Sigmoid colon (tissue), 7 donors: ENCODE data around the gene GPC1. TPM values are rescaled to one million over a fixed set of nuclear protein-coding genes. Genes with fewer than 3 reads are reported as not detected.

ENCODE experiments used
- DNase-seq: peaks from one replicate; pipeline ENCODE4 v3.0.0-alpha.2; 2019
- H3K27ac ChIP-seq, 4 donors: fragments of 200-600 bp; sonication (generic); one replicate each; pipeline ENCODE4 v1.5.1; 2016 to 2019; ENCODE audit warnings: mild to moderate bottlenecking in 1 of 4
- H3K27me3 ChIP-seq, 3 donors: fragments of 200-600 bp; sonication (generic); one replicate each; pipeline ENCODE4 v1.5.1; 2019; ENCODE audit warnings: mild to moderate bottlenecking in 1 of 3
- H3K36me3 ChIP-seq, 4 donors: fragments of 200-600 bp; sonication (generic); one replicate each; pipeline ENCODE4 v1.5.1; 2016 to 2019
- H3K4me1 ChIP-seq, 4 donors: fragments of 200-600 bp; sonication (generic); one replicate each; pipeline ENCODE4 v1.5.1; 2017 to 2019
- H3K4me3 ChIP-seq, 4 donors: fragments of 200-600 bp; sonication (generic); one replicate each; pipeline ENCODE4 v1.5.1; 2017 to 2019; ENCODE audit warnings: mild to moderate bottlenecking in 2 of 4, moderate library complexity in 1 of 4
- H3K9me3 ChIP-seq, 4 donors: fragments of 200-600 bp in 3 of 4; sonication (generic) in 3 of 4; one replicate each; pipeline versions ENCODE4 v1.5.1 to v1.6.1; 2013 to 2019
- EP300 ChIP-seq, 4 donors: sonication (generic); formaldehyde crosslinking; IDR thresholded peaks; one replicate each; pipeline ENCODE4 v1.6.1; 2017; ENCODE audit warnings: antibody characterized with exemption in 4 of 4
- POLR2A ChIP-seq, 2 donors: fragments of 450-650 bp; IDR thresholded peaks; one replicate each; pipeline ENCODE4 v1.6.1; 2016; ENCODE audit warnings: antibody characterized with exemption in 2 of 2, mild to moderate bottlenecking in 2 of 2, moderate library complexity in 2 of 2
- POLR2AphosphoS5 ChIP-seq, 4 donors: sonication (generic); formaldehyde crosslinking; IDR thresholded peaks; one replicate each; pipeline ENCODE4 v1.6.1; 2017; ENCODE audit warnings: antibody characterized with exemption in 4 of 4
- WGBS, 2 donors: extraction: QIAGEN DNeasy Blood & Tissue Kit; methylation state at CpG; one replicate each; pipeline ENCODE4 v1.1.7; 2013; 5-methylcytosine and 5-hydroxymethylcytosine counted together
- intact Hi-C: fragments of 100-400 bp; cut with DNase I; formaldehyde crosslinking; loops from one replicate; pipeline ENCODE4 v1.15.1; 2023
- polyA plus RNA-seq, 3 donors: library from polyadenylated mRNA; stranded (reverse); fragments of 200-250 nt; gene quantifications; one replicate each; pipeline ENCODE4 v1.2.3, GENCODE V29; 2013
- total RNA-seq, 4 donors: library from RNA; depleted of rRNA; stranded (reverse); fragments of >200 nt; gene quantifications; one replicate each; pipeline ENCODE4 v1.1.0, GENCODE V29; 2016
- TF ChIP-seq, protein P1 (sequence below), 4 experiments: fragments of 450-650 bp in 3 of 4; fragments of 200-600 bp in 1 of 4; IDR thresholded peaks; one replicate each; pipeline ENCODE4 v1.5.1; 2016 to 2019; ENCODE audit warnings: antibody characterized with exemption in 4 of 4, mild to moderate bottlenecking in 3 of 4, moderate library complexity in 2 of 4
- donor health status: healthy with polysubstance abuse.
- donor health status: Bipolar disorder and iron deficiency.
- donor health status: healthy.

The GPC1 gene
- total and polyA plus RNA-seq, 7 donors, result 3.0 to 30.7 (median 15.8) TPM

DNA sequence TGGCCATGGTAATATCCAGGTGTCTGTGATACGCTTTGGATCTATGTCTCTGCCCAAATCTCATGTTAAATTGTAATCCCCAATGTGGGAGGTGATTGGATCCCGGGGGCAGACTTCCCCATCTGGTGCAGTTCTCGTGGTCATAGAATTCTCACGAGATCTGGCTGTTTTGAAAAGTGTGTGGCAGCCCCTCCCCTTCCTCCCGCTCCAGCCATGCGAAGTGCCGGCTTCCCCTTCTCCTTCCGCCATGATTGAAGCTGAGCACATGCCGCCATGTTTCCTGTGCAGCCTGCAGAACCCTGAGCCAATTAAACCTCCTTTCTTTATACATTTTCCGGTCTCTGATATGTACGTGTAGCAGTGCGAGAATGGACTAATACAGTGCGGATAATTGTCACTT lies 42.5 kb downstream of the GPC1 start:
- intact Hi-C loops, result no loop called here
- H3K4me1 ChIP-seq, result no peaks in the 10 kb centered on the region
- no peak overlapping the region for H3K4me3 ChIP-seq
- DNase-seq, result no peak
- no peaks in the 10 kb centered on the region for H3K27me3 ChIP-seq
- no peak overlapping the region for H3K27ac ChIP-seq
- no peaks in the 10 kb centered on the region for H3K36me3 ChIP-seq
- 85 to 94% methylated on average over 13 of the region's 13 CpGs for WGBS, 2 donors
- TF ChIP-seq, protein P1, sequence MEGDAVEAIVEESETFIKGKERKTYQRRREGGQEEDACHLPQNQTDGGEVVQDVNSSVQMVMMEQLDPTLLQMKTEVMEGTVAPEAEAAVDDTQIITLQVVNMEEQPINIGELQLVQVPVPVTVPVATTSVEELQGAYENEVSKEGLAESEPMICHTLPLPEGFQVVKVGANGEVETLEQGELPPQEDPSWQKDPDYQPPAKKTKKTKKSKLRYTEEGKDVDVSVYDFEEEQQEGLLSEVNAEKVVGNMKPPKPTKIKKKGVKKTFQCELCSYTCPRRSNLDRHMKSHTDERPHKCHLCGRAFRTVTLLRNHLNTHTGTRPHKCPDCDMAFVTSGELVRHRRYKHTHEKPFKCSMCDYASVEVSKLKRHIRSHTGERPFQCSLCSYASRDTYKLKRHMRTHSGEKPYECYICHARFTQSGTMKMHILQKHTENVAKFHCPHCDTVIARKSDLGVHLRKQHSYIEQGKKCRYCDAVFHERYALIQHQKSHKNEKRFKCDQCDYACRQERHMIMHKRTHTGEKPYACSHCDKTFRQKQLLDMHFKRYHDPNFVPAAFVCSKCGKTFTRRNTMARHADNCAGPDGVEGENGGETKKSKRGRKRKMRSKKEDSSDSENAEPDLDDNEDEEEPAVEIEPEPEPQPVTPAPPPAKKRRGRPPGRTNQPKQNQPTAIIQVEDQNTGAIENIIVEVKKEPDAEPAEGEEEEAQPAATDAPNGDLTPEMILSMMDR (IDR thresholded peaks at IDR 0.05), result no peak
- TF ChIP-seq POLR2AphosphoS5 (IDR thresholded peaks at IDR 0.05) (no peak), POLR2A (IDR thresholded peaks at IDR 0.05) (no peak), EP300 (IDR thresholded peaks at IDR 0.05) (no peak)
- H3K9me3 ChIP-seq, result no peaks in the 10 kb centered on the region

DNA sequence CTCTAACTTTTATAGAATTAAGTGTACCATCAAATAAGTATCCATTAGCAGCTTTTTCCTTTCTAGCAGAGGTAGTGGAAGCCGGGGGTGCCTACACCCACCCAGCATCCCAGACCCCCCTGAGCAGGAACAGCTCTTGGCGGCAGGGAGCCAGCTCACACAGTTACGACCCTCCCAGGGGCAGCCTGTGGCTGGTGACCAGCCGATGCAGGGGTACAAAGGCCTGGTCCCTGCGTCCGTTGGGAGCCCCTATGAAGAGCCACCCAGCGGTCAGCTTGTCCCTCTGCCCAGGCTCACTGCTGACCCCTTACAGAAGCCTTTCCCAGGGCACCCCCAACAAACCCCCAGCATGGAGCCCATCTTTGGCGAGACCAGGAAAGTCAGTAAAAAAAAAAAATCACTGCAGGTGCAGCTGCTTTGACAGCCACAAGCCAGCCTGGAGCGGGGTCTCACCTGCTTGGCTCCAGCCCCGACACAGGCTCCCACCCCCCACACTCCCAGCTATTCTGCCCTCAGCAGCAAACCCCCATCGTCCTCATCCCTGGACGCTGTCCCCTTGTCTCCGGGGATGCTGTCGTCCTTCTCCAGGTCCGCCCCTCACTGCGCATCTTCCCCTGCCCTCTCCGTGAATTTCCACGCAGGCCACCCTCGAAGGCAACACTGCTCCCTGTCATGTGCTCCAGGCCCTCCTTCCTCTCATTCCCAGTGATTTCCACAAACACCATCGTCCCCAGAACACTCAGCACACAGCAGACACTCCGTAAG lies 43.1 kb downstream of the GPC1 start:
- H3K36me3 ChIP-seq, result no peaks in the 10 kb centered on the region
- no peaks in the 10 kb centered on the region for H3K27me3 ChIP-seq
- intact Hi-C loops, result no loop called here
- no peak for DNase-seq
- H3K4me3 ChIP-seq, result no peak overlapping the region
- TF ChIP-seq, protein P1 (IDR thresholded peaks at IDR 0.05), result no peak
- TF ChIP-seq POLR2AphosphoS5 (IDR thresholded peaks at IDR 0.05) (no peak), POLR2A (IDR thresholded peaks at IDR 0.05) (no peak), EP300 (IDR thresholded peaks at IDR 0.05) (no peak)
- no peak overlapping the region for H3K27ac ChIP-seq
- 92 to 96% methylated on average over 21 of the region's 21 CpGs for WGBS, 2 donors
- H3K9me3 ChIP-seq, result no peaks in the 10 kb centered on the region
- no peaks in the 10 kb centered on the region for H3K4me1 ChIP-seq

DNA sequence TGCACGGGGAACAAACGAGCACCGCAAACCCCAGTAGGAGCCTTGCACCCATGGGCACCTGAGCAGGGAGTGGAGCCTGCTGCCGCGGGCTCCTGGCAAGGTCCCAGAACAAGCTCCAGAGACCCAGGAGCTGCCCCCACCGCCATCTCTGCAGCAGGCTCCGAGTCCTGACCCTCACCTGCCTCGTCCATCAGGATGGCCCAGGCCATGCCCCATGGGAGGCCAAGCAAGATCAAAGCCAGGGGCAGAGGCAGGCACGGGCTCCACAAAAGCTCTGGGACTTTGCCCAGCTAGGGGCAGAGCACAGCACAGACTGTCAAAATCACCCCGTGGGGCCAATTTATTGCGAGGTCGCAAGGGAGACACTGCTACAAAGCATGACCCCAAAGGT lies 43.6 kb downstream of the GPC1 start:
- 89 to 90% methylated on average over 12 of the region's 12 CpGs for WGBS, 2 donors
- Histone ChIP-seq H3K27ac (no peak overlapping the region), H3K9me3 (no peaks in the 10 kb centered on the region), H3K4me3 (no peak overlapping the region), H3K4me1 (no peaks in the 10 kb centered on the region), H3K36me3 (no peaks in the 10 kb centered on the region), H3K27me3 (no peaks in the 10 kb centered on the region)
- intact Hi-C loops, result no loop called here
- peak; percentile 40 for DNase-seq
- TF ChIP-seq EP300 (IDR thresholded peaks at IDR 0.05) (no peak), POLR2A (IDR thresholded peaks at IDR 0.05) (no peak), POLR2AphosphoS5 (IDR thresholded peaks at IDR 0.05) (no peak)
- TF ChIP-seq, protein P1 (IDR thresholded peaks at IDR 0.05), result no peak

DNA sequence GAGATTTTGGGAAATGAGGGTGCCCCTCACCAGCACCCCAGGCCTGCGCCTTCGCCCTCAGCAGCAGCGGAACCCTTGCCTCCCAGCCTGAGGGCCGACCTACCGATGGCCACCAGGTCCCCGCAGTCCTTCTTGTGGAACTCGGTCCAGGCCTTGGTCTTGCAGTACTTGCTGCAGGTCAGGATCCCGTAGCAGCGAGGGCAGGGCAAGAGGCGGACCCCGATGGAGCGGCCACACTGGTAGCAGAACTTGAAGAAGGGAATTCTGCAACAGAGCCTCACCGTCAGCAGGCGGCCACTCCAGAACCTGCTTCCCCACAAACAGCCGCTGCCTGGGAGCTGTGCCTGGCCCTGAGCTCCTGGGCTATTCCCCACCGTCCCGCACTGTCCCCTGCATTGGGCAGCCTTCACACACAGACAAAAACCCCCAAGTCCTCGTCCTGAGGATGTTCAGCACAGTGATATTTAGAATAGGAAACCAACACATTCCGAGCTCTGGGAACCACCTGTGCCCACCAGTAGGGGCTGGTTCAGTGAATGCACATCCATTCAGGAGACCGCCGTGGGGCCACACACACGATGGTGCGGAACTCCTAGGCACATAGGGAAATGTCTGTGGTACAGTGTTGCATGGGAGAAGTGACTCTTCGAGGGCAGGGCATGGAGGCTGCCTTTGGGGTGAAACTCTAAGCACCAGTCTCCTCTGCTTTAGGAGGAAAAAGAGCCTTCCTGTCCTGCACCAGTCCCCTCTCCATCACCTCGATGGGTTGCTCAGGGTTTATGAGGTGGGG lies 45.6 kb downstream of the GPC1 start:
- 91 to 96% methylated on average over 25 of the region's 25 CpGs for WGBS, 2 donors
- peak; percentile 64 for DNase-seq

More for the DNA sequence above, 45.6 kb downstream of the GPC1 start:
- Histone ChIP-seq H3K36me3 (no peaks in the 10 kb centered on the region), H3K4me1 (no peaks in the 10 kb centered on the region), H3K27ac (no peak overlapping the region), H3K4me3 (no peak overlapping the region), H3K27me3 (no peaks in the 10 kb centered on the region), H3K9me3 (no peaks in the 10 kb centered on the region)
- intact Hi-C loops, result no loop called here
- TF ChIP-seq, protein P1 (IDR thresholded peaks at IDR 0.05), result no peak
- TF ChIP-seq POLR2A (IDR thresholded peaks at IDR 0.05) (no peak), EP300 (IDR thresholded peaks at IDR 0.05) (no peak), POLR2AphosphoS5 (IDR thresholded peaks at IDR 0.05) (no peak)
